ENCODE measurements around the gene MKNK1. TPM values are rescaled to one million over a fixed set of nuclear protein-coding genes. Genes with fewer than 3 reads are reported as not detected.
A peak's percentile ranks its signal among the peaks of the same experiment; 100 is the strongest.

The MKNK1 gene
- polyA plus RNA-seq, 1 of the 3 experiments (the other 2 are of a cell fraction) = 28.2 TPM

DNA sequence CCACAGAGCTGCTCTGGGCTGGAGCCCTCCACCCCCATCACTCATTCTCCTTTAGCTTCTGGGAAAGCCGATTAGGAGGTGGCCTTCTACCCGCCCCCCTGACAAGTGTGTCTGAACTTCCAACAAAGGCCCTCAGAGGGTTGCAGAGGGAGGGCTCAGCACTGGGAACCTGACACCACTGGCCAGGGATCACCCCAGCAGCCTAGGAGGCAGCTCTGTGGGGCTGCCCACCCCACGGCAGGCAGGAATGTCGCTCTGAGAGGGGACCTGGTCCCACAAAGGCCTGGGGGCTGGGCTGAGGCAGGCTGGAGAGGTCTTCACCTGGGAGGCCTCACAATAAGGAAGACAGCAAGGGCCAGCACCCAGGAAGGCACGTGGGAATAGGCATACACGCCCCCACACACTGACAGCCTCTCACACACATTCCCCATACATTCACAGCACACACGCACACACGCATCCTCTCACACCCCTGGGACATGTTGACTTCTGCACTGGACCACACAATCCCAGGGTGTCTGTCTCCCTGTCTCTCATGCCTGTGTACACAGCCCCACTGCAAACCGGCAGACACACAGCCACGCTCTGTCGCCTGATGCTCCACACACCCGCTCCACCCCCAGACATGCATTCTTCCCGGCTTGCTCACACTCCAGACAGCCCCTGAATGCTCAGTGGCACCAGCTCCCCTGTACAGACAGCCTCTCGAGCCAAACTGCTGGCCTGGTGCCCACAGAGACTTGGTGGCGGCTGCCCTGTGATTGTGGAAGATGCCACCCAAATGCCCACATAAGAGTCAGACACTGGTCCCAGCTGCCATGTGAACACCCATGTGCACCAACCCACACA lies 83.8 kb downstream of the MKNK1 start (continued):
- TF ChIP-seq, protein P1, sequence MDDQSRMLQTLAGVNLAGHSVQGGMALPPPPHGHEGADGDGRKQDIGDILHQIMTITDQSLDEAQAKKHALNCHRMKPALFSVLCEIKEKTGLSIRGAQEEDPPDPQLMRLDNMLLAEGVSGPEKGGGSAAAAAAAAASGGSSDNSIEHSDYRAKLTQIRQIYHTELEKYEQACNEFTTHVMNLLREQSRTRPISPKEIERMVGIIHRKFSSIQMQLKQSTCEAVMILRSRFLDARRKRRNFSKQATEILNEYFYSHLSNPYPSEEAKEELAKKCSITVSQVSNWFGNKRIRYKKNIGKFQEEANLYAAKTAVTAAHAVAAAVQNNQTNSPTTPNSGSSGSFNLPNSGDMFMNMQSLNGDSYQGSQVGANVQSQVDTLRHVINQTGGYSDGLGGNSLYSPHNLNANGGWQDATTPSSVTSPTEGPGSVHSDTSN (IDR thresholded peaks at IDR 0.05) = peak; percentile 51
- TF ChIP-seq YY1 (IDR thresholded peaks at IDR 0.05; ENCODE audit: low read depth) = no peak
- TF ChIP-seq EZH2phosphoT487 (IDR thresholded peaks at IDR 0.05; ENCODE audit: borderline replicate concordance, low read depth) = no peak
- no peak; the same call in 1 of the 2 replicates for TF ChIP-seq JUND (IDR thresholded peaks at IDR 0.05)
- TF ChIP-seq, protein P2, sequence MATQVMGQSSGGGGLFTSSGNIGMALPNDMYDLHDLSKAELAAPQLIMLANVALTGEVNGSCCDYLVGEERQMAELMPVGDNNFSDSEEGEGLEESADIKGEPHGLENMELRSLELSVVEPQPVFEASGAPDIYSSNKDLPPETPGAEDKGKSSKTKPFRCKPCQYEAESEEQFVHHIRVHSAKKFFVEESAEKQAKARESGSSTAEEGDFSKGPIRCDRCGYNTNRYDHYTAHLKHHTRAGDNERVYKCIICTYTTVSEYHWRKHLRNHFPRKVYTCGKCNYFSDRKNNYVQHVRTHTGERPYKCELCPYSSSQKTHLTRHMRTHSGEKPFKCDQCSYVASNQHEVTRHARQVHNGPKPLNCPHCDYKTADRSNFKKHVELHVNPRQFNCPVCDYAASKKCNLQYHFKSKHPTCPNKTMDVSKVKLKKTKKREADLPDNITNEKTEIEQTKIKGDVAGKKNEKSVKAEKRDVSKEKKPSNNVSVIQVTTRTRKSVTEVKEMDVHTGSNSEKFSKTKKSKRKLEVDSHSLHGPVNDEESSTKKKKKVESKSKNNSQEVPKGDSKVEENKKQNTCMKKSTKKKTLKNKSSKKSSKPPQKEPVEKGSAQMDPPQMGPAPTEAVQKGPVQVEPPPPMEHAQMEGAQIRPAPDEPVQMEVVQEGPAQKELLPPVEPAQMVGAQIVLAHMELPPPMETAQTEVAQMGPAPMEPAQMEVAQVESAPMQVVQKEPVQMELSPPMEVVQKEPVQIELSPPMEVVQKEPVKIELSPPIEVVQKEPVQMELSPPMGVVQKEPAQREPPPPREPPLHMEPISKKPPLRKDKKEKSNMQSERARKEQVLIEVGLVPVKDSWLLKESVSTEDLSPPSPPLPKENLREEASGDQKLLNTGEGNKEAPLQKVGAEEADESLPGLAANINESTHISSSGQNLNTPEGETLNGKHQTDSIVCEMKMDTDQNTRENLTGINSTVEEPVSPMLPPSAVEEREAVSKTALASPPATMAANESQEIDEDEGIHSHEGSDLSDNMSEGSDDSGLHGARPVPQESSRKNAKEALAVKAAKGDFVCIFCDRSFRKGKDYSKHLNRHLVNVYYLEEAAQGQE (IDR thresholded peaks at IDR 0.05; ENCODE audit: low read depth, low read length) = no peak
- TF ChIP-seq, protein P3, sequence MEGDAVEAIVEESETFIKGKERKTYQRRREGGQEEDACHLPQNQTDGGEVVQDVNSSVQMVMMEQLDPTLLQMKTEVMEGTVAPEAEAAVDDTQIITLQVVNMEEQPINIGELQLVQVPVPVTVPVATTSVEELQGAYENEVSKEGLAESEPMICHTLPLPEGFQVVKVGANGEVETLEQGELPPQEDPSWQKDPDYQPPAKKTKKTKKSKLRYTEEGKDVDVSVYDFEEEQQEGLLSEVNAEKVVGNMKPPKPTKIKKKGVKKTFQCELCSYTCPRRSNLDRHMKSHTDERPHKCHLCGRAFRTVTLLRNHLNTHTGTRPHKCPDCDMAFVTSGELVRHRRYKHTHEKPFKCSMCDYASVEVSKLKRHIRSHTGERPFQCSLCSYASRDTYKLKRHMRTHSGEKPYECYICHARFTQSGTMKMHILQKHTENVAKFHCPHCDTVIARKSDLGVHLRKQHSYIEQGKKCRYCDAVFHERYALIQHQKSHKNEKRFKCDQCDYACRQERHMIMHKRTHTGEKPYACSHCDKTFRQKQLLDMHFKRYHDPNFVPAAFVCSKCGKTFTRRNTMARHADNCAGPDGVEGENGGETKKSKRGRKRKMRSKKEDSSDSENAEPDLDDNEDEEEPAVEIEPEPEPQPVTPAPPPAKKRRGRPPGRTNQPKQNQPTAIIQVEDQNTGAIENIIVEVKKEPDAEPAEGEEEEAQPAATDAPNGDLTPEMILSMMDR (IDR thresholded peaks at IDR 0.05) = no peak
- no peak for TF ChIP-seq MEF2A (IDR thresholded peaks at IDR 0.05; ENCODE audit: borderline replicate concordance, low read depth)
- TF ChIP-seq CHD2 (IDR thresholded peaks at IDR 0.05; ENCODE audit: low read length, partially characterized antibody) = no peak
- no peak for TF ChIP-seq RAD21 (IDR thresholded peaks at IDR 0.05; ENCODE audit: low read length)
- peak; percentile 74; the same call in 1 of the 2 replicates for TF ChIP-seq FOSL2 (IDR thresholded peaks at IDR 0.05; ENCODE audit: borderline replicate concordance, low read depth)
- TF ChIP-seq NRF1 (IDR thresholded peaks at IDR 0.05; ENCODE audit: low read depth, low read length) = no peak
- TF ChIP-seq ZBTB33 (IDR thresholded peaks at IDR 0.05; ENCODE audit: borderline replicate concordance, low read depth) = no peak
- peak; percentile 76 for TF ChIP-seq TCF12 (IDR thresholded peaks at IDR 0.05)
- peak; percentile 80 for TF ChIP-seq NFIC (IDR thresholded peaks at IDR 0.05; ENCODE audit: borderline replicate concordance)

All from SK-N-SH (cell line).